HL-60 (cell line): ENCODE data around the gene MED4.

Source experiments
- DNase-seq, 2 experiments: peaks; one replicate each; pipeline ENCODE4 v3.0.0-alpha.2; 2010 to 2020; ENCODE audit warnings: low read depth in 1 of 2, low spot score in 1 of 2
- H3K27ac ChIP-seq: fragments of 250-450 bp; sonication (Bioruptor Pico); replicated peaks from 2 replicates; pipeline ENCODE4 v1.5.1; 2020; ENCODE audit warnings: mild to moderate bottlenecking, moderate library complexity
- H3K27me3 ChIP-seq: fragments of 250-450 bp; sonication (Bioruptor Pico); 2 replicates; pipeline ENCODE4 v1.5.1; 2021; ENCODE audit warnings: mild to moderate bottlenecking, moderate library complexity; ENCODE audit not compliant: insufficient read depth, poor library complexity, severe bottlenecking
- H3K4me3 ChIP-seq: replicated peaks from 2 replicates; pipeline ENCODE4 v1.5.1; 2011; ENCODE audit warnings: mild to moderate bottlenecking, control low read depth, low read length; ENCODE audit not compliant: insufficient read depth
- CTCF ChIP-seq: IDR thresholded peaks from one replicate; pipeline ENCODE4 v1.5.1; 2011; ENCODE audit warnings: low read length, control low read depth, inconsistent platforms; ENCODE audit not compliant: insufficient read depth
- GABPA ChIP-seq: IDR thresholded peaks from 2 replicates; pipeline ENCODE4 v1.6.1; 2012; ENCODE audit warnings: low read depth
- POLR2AphosphoS5 ChIP-seq: IDR thresholded peaks from 2 replicates; pipeline ENCODE4 v1.6.1; 2012; ENCODE audit warnings: low read depth
- REST ChIP-seq: IDR thresholded peaks from 2 replicates; pipeline ENCODE4 v1.6.1; 2012; ENCODE audit warnings: low read depth; ENCODE audit not compliant: insufficient replicate concordance
- SPI1 ChIP-seq: IDR thresholded peaks from 2 replicates; pipeline ENCODE4 v1.6.1; 2012; ENCODE audit warnings: low read depth, mild to moderate bottlenecking, borderline replicate concordance

MED4 gene

GRCh38 chr13:48118030-48118429 is 23.1 kb upstream of the MED4 start:
- H3K27me3 ChIP-seq = no peaks in the 10 kb centered on the region
- no peak overlapping the region for H3K4me3 ChIP-seq
- DNase-seq = no peak
- TF ChIP-seq GABPA (no peak), CTCF (no peak), POLR2AphosphoS5 (no peak)
- H3K27ac ChIP-seq = no peak overlapping the region

- H3K27me3 ChIP-seq = no peaks in the 10 kb centered on the region
- H3K27ac ChIP-seq = no peak overlapping the region
- DNase-seq = no peak
- TF ChIP-seq CTCF (no peak), REST (no peak), GABPA (no peak), POLR2AphosphoS5 (no peak), SPI1 (peak; percentile 39; the same call in 1 of the 2 replicates)
- no peak overlapping the region for H3K4me3 ChIP-seq
Observed at GRCh38 chr13:48116808-48117207, 21.9 kb upstream of the MED4 start.

- DNase-seq = no peak
- Histone ChIP-seq H3K4me3 (no peak overlapping the region), H3K27ac (no peak overlapping the region), H3K27me3 (no peaks in the 10 kb centered on the region)
- TF ChIP-seq CTCF (no peak), GABPA (no peak), POLR2AphosphoS5 (no peak), REST (no peak), SPI1 (no peak)
Observed at GRCh38 chr13:48113756-48114130, 18.8 kb upstream of the MED4 start.
